ENCODE results near the gene ALAD. TPM values are rescaled to one million over a fixed set of nuclear protein-coding genes. Genes with fewer than 3 reads are reported as not detected.
"Not testable (repeated sequence)": the region's sequence is repeated elsewhere in the genome, so short reads cannot be mapped to it uniquely, and the experiment has no call there.

Gene ALAD
- total RNA-seq, 1 donor from 2014 or later = 26.2 TPM

- H3K36me3 Mint-ChIP-seq (ENCODE audit: unreplicated experiment) = peaks cover 11% of the 10 kb centered on the region
- H3K27ac Mint-ChIP-seq (ENCODE audit: unreplicated experiment) = peak overlapping the region; percentile 100
- H3K4me1 Mint-ChIP-seq (ENCODE audit: unreplicated experiment) = peaks cover 19% of the 10 kb centered on the region
- no peaks in the 10 kb centered on the region for H3K27me3 Mint-ChIP-seq (ENCODE audit: unreplicated experiment)
- TF ChIP-seq, protein P1, sequence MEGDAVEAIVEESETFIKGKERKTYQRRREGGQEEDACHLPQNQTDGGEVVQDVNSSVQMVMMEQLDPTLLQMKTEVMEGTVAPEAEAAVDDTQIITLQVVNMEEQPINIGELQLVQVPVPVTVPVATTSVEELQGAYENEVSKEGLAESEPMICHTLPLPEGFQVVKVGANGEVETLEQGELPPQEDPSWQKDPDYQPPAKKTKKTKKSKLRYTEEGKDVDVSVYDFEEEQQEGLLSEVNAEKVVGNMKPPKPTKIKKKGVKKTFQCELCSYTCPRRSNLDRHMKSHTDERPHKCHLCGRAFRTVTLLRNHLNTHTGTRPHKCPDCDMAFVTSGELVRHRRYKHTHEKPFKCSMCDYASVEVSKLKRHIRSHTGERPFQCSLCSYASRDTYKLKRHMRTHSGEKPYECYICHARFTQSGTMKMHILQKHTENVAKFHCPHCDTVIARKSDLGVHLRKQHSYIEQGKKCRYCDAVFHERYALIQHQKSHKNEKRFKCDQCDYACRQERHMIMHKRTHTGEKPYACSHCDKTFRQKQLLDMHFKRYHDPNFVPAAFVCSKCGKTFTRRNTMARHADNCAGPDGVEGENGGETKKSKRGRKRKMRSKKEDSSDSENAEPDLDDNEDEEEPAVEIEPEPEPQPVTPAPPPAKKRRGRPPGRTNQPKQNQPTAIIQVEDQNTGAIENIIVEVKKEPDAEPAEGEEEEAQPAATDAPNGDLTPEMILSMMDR (IDR thresholded peaks at IDR 0.05) = no peak
- peak overlapping the region; percentile 99 for H3K4me3 Mint-ChIP-seq (ENCODE audit: unreplicated experiment)
- no peak for DNase-seq (ENCODE audit: extremely low spot score, unreplicated experiment)
- H3K9me3 Mint-ChIP-seq (ENCODE audit: unreplicated experiment) = no peaks in the 10 kb centered on the region
Measured at GRCh38 chr9:113409883-113410206, 8.8 kb upstream of the ALAD start.

GRCh38 chr9:113409481-113409880 is 8.4 kb upstream of the ALAD start:
- Mint-ChIP-seq H3K27me3 (ENCODE audit: unreplicated experiment) (no peaks in the 10 kb centered on the region), H3K9me3 (ENCODE audit: unreplicated experiment) (no peaks in the 10 kb centered on the region), H3K4me3 (ENCODE audit: unreplicated experiment) (peak overlapping the region; percentile 99), H3K36me3 (ENCODE audit: unreplicated experiment) (peaks cover 11% of the 10 kb centered on the region), H3K4me1 (ENCODE audit: unreplicated experiment) (peaks cover 19% of the 10 kb centered on the region), H3K27ac (ENCODE audit: unreplicated experiment) (peak overlapping the region; percentile 100)
- DNase-seq (ENCODE audit: extremely low spot score, unreplicated experiment) = no peak
- TF ChIP-seq, protein P1 (IDR thresholded peaks at IDR 0.05) = no peak

DNA sequence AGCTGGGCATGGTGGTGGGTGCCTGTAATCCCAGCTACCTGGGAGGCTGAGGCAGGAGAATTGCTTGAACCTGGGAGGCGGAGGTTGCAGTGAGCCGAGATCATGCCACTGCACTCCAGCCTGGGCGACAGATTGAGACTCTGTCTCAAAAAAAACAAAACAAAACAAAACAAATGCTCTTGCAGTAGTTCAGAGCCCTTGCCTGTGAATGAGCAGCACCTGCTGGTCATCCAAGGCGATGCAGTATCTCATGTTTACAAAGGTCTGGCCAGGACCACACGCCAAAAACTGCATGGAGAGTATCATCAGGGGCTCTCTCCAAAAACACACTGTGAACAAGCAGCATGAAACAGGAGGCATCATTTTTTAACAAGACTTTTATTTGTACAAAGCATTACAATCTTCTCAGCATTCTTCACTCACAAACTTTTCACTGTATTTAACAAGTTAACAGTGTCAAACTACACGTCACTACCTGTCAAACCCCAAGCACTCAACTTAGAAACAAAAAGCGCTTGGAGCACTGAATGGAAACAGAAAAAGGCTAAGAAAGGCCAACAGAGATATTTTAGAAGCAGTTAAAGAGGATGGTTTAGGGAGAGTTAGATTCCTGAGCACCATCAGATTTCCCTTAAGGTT is 5.9 kb upstream of the ALAD start:
- H3K4me1 Mint-ChIP-seq (ENCODE audit: unreplicated experiment) = peaks cover 19% of the 10 kb centered on the region
- peak overlapping the region; percentile 57 for H3K27ac Mint-ChIP-seq (ENCODE audit: unreplicated experiment)
- not testable (repeated sequence) for H3K27me3 Mint-ChIP-seq (ENCODE audit: unreplicated experiment); DNase-seq (ENCODE audit: extremely low spot score, unreplicated experiment); H3K9me3 Mint-ChIP-seq (ENCODE audit: unreplicated experiment)
- TF ChIP-seq, protein P1 (IDR thresholded peaks at IDR 0.05) = peak; percentile 76
- peak overlapping the region; percentile 0 for H3K4me3 Mint-ChIP-seq (ENCODE audit: unreplicated experiment)
- H3K36me3 Mint-ChIP-seq (ENCODE audit: unreplicated experiment) = peaks cover 11% of the 10 kb centered on the region

- not testable (repeated sequence) for H3K27me3 Mint-ChIP-seq (ENCODE audit: unreplicated experiment); DNase-seq (ENCODE audit: extremely low spot score, unreplicated experiment); H3K9me3 Mint-ChIP-seq (ENCODE audit: unreplicated experiment); H3K4me3 Mint-ChIP-seq (ENCODE audit: unreplicated experiment); H3K27ac Mint-ChIP-seq (ENCODE audit: unreplicated experiment)
- Mint-ChIP-seq H3K36me3 (ENCODE audit: unreplicated experiment) (peaks cover 11% of the 10 kb centered on the region), H3K4me1 (ENCODE audit: unreplicated experiment) (peaks cover 22% of the 10 kb centered on the region)
Measured at GRCh38 chr9:113406353-113406752, 5.3 kb upstream of the ALAD start.

DNA sequence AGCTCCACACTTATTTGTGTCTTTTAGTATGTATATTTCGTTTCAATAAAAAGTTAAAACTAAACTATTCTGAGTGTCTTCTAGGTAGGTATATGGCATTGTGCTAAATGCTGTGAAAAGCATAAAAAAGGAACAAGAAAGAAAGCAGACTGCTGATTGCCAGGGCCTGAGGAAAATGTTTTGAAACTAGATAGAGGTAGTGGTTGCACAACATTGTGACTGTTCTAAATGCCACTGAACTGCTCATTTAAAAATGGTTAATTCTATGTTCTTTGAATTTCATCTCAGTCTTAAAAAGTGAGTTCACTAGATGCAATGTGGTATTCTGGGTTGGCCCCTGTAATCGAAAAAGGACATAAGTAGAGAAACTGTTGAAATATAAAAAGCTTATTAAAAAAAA is 2.6 kb upstream of the ALAD start:
- Mint-ChIP-seq H3K36me3 (ENCODE audit: unreplicated experiment) (peaks cover 7% of the 10 kb centered on the region), H3K4me1 (ENCODE audit: unreplicated experiment) (peaks cover 18% of the 10 kb centered on the region), H3K9me3 (ENCODE audit: unreplicated experiment) (no peaks in the 10 kb centered on the region), H3K4me3 (ENCODE audit: unreplicated experiment) (no peak overlapping the region), H3K27ac (ENCODE audit: unreplicated experiment) (no peak overlapping the region), H3K27me3 (ENCODE audit: unreplicated experiment) (no peaks in the 10 kb centered on the region)
- TF ChIP-seq, protein P1 (IDR thresholded peaks at IDR 0.05) = no peak
- no peak for DNase-seq (ENCODE audit: extremely low spot score, unreplicated experiment)
